NCI-H2227 (cell line): ENCODE results near the gene ANK3.

Experiments used
- DNase-seq: peaks from one replicate; lab custom pipeline; 2025; ENCODE audit not compliant: unreplicated experiment; lab: John Stamatoyannopoulos, UW

Gene ANK3

DNA sequence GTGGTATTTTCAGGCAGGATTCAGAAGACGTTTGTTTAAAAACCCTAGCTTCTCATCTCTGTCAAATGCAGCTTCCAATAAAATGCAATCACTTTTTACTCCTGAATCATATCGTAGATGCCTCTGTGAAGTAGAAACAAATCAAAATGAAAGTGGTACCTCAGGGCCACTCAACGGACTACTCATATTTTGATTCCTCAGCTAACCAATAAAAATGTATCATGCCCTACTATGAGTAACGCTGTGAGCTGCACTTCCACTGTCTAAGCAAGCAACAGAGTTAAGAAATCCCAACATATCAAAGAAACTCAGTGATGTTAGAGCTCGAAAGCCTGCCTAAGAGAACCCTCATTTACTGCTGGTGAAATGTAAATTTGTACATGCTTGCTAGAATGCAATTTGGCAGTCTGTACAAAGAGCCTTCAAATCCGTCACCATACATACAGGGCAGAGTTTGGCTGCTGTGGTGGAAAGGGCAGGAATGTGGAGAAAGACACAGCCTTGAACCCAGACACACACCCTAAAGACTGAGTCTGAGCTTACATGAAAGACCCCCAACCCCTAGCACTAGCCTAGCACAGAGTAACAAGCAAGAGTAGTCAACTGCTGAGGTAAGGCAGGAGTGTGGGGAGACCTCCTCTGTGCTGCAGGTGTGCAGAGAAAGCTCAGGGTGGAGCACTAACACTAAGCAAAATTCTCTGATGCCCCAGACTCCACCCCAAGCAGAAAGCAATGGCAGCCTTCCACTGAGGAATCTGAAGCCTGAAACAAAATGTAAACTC, 151.5 kb downstream of the ANK3 start:
- DNase-seq: no peak

DNA sequence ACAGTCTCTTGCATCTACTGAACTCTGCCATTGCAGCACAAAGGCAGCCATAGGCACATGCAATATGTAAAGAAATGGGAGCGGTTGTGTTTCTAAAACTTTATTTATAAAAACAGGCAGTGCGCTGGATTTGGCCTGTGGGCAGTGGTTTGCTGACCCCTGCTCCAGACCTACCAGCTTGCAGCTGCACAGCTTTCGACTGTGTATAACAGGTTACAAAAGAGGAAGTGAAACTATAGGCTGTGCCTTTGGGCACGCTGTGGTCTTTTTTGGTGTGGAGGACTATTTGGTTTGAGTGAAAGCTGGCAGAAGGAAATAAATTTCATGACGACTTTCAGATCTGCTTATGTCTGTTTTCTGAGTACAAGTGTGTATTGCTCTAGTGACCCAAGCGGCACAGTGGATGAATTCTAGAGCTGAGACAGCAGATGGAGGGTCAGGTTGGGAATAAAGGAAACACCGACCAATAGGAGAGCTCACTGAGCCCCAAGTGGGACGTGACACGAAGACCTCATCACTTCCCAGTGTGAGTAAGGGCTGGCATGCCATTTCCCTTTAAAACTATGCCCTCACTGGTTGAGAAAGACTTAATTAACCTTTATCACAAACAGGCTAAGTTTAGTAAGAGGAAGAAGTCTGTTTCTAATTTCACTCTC, 152.7 kb downstream of the ANK3 start:
- DNase-seq: peak; percentile 12

DNA sequence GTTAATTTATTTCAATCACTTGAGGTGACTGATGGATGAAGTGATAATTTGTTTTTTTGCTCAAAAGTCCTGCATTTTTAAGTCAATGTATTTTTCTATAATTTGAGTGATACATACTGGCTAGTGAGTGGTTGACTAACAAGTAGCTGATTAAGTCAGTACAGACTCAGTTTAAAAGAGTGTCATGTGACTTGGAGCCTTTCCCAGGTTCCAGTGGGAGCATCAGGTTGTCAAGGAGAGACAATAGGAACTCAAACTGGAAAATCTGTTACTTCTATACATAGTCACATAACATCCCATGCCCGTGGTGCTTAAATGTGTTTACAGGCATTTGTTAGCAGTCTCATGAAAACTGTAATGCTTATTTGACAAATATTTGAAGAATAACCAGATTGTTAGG, 154.7 kb downstream of the ANK3 start:
- no peak for DNase-seq

DNA sequence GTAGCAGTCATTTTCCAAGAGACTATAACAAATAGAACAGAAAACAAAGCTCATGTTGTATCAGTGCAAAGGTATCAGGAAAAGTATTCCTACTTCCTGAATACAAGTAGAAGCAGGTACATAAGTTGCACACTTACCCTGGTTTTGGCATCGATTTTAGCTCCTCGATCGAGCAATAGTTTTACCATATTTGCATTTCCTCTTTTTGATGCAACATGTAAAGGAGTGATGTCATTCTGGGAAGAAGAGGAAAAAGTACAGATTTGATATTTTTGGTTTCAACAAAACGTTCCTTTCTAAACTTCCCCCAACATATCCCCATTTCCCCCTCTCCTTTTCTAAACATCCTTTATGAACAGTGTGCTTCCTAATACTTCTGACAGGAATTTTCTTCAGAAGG, 155.1 kb downstream of the ANK3 start:
- DNase-seq: no peak

DNA sequence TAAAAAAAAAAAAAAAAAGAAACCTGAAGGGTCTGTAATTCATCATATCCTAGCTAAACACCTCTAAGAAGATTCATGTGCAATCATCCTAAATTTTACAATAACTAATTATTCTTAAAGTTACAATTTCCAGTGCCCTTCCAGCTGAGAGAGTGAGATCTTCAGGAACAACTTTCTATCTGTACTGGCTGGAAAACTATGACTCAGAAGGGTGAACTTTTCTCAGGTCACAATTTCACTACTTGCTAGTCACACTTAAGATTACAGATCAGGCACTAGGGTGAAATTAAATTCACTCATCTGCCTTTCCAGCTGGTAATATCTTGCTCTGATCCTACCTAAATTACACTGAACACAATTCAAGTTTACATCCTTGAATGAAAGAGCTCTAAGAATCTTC, 158.8 kb downstream of the ANK3 start:
- DNase-seq: no peak

DNA sequence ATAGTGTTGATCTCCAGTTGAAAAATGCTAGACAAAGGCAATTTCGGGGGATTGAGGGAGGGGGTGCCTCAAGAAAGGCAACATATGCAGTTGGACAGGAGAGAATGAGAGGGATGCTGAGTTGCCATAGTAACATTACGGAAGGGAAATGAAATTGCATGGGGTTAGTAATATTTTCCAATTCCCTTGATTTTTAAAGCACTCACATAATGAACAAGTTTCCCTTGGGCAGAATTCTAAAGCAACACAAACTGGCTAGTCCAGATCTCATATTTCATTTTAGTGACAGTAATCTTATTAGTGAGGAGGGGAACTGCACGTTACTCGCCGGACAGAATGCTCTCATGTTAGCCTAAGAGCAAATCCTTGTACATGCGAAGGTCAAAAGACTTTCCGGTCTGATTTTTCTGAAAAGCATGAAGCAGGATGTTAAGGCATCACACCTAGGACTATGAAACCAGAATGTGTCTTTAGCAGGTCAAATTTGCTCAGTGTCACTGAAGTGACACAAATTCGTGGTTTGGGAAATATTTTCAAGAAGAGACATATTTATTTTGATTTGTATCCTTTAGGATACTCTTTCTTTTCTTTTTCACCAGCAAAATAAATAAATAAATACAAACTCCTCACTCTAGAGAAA, 165.5 kb downstream of the ANK3 start:
- DNase-seq: no peak

DNA sequence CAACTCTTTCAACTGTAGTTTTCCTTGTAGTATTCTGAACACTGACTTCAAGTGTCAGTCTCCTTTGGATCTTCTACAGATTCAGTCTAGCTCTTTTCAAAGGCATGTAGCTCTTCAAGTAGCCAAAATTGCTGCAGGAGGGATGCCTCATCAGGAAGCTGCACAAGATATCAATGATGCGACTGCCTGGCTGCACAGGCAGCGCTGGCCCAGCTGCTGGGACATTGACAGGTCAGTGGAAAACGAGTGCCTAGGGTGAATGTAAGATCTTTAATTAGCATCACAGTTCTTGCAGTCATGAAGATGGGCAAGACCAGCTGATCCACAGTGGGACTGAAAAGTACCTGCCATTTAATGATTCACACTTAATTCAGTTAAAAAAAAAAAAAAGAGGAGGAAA, 167.6 kb downstream of the ANK3 start:
- DNase-seq: no peak

DNA sequence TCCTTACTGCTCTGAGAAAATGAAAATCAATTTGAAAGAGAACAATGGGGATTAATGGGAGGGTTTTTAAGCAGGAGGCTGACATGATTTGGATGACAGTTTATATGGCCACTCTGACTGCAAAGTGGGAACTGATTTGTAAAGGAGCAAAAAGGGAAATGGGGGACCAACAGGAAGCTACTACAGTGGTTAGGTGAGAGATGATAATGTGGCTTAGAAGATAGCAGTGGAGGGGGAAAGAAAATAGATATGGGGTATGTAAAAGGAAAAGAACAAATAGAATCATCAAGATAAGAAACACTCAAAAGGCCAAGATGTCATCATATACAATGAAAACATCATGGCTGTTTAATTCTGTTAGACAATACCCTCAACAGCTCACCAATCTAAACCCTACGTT, 177.5 kb downstream of the ANK3 start:
- DNase-seq: no peak

DNA sequence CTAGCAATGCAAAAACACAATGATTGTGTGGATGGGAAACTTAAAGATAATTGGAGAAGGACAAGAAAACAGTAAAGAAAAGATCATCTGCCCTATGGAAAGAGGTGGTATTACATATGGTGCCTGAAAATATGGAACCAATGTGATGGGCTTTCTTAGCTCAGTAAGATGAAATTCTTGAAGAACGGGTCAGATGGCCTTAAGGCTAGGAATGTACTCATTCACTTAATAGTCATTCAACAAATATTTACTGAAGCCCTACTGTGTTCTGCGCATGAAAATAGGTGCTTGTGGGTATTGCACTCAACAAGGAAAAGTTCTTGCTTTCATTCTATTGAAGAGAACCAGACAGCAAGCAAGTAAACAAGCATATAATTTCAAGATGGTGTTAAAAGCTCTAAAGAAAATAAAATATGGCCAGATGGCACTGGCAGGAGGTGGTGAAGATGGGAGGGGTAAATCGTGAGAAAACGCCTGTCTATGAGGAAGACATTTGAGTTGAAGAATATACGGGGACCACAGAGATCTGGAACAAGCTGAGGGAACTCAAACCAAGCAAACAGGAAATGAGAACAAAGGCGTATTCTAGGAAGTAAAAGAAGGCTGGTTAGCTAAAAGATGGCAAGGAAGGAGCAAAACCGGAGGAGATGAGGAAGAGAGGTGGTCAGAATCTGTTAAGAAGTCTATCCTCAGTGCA, 179.7 kb downstream of the ANK3 start:
- DNase-seq: no peak

DNA sequence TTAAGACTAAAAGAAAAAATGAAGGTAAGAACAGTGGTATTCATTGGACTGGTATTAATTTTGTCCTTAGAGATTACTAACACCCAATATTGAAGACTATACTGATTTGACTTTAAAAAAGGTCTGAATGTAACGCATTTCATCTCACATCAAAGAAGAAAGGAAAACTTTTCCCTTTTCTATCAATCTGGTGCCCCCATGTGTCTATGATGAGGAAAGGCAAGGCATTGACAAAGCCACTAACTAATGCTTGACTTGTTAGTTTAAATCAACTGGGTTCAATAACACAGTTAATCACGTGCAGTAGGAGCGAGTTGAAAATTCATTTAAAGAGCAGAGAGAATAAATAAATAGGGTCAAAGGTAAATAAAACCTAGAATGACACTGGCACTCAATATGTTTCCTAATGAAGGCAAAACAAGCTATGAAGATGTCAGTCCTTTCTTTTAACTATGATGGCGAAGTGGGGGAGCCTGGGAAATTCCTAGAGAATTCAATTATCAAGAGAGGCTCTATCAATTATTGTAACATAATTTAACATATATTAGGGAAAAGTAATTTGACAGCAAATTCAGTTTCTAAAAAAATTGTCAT, 180.9 kb downstream of the ANK3 start:
- peak; percentile 29 for DNase-seq

DNA sequence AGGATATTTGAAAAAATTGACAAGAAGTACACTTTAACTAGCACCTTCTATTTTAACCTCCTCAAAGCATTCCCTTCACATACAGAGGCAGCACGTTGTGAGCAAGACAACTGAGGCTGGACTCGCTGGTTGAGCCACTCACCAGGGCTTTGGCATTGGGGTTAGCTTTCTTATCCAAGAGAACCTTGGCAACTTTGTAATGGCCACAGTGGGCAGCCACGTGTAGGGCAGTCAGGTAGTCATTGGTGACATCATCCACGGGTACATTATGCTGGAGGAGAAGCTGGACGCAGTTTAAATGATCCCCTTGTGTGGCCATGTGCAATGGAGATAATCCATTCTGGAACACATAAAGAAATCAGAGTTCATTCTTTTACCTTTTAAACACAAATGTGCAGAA, 181.8 kb downstream of the ANK3 start:
- DNase-seq: no peak

DNA sequence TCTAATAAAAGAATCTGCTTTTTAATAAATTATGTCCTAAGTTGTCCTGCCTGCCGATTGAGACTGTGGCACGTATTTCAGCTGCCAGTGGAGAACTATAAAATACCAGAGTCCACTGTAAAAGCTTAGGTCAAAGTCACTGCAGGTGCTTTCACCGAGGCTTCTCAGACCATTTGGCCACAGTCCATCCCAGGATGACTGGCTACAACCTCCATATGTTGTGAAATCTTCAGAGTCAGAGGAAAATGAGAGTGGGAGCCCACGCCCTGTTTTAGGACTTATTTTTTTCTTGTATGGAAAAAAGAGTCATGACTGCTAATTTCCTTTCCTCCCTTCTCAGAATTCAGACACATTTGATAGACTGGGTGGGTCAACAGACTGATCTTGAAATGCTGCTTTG, 182.9 kb downstream of the ANK3 start:
- no peak for DNase-seq

DNA sequence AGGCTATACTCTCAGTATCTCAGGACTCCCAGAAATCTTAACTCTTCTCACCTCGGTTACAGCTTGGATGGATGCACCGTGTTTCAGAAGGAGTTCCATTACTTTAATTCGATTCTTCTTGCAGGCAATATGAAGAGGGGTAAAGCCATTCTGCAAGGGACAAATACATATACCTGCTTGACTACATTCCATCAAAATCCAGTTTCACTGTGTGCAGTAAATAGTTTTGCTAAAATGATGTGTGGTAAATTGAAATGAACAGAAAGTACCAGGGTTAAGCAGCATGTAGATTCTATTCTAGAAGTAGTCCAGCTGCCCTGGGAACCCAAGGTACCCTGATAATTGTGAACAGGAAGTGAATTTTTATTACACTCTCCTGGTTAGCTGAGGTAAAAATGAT, 183.9 kb downstream of the ANK3 start:
- DNase-seq: no peak

DNA sequence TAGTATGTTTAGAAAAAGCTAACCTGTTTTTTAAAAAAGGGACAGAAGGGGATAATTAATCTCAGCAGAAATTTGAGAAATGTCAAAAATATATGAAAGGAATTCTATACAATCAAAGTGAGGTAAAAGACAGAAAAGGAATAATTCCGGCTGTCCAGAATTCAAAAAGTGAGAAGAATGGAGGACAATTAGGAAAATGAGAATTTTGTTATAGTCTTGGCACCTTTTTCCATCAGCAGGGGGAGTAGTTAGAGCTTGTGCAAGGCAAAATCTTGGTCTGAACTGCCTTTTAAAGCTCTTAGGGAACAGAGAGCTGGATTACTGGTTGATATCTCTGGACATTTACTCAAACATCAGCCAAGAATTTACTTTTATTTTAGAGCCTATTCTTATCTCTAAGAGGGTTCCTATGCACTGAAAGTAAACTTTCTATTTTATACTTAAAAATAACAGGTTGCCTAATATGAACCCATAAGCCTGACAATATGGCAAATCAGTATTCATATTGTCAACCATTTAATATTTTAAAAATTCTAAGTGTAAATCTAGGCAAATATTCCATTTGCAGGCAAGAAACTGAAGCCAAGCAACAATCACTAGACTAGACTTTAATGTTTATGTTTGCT, 185.6 kb downstream of the ANK3 start:
- DNase-seq: peak; percentile 34

DNA sequence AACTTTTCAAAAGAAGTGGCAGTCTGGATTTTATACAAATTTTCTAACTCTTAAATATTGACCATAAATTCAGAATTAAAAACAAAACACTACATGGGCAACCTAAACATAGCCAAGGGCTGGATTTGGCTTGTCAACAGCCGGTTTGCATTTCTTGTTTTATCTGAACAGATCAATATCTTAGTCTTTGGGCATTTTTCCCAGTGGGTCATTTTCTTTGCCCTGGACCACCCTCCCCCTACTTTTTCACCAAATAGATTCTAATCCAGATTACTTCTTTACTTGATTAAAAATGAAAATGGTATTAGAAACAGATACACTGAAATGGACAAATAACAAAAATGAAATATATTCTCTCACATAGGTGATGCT, 189.0 kb downstream of the ANK3 start:
- DNase-seq: no peak

DNA sequence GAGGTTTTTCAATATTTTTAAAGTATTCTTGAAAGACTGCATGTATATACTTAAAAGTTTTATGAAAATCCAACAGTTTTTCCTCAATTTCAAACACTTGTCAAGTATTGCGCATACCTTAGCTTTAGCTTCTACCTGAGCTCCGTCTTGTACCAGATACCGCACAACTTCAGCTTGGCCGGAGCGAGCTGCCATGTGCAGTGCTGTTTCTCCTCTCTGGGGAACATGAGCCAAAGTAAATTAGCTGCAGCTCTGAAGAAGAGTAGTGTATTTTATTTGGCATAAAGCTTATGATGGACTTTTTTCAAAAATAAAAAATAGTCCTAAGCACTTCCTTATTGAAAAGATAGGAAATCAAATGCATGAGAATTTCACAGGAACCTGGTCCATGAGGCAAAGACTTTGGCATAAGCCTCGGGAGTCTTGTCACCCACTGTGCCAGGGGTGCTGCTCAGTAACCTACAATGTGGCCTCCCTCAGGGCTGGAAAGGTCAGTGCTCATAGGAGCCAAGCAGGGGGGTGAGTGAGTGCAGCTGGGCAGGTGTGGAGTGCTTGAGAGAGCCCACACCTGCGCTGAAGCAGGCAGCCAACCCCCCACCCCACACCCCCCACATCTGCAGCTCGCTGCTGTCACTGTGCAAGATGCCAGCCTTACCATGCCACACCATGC, 189.5 kb downstream of the ANK3 start:
- no peak for DNase-seq

DNA sequence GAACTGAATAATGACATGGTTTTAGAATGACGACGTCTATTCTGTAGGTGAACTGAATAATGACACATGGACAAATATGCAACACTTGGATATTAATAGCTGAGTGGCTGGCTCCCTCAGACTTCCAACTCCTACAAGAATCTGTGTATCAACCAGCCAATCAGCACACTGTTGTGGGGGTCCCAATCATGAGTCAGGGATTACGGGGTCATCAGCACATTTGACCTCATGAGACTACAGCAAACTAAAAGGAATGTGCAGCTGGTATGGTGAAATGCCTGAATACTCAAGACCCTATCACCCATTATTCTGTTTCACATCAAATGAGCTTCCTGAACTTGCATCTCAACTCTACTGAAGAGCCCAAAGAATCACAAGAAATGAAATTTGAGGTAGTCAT, 192.5 kb downstream of the ANK3 start:
- no peak for DNase-seq

DNA sequence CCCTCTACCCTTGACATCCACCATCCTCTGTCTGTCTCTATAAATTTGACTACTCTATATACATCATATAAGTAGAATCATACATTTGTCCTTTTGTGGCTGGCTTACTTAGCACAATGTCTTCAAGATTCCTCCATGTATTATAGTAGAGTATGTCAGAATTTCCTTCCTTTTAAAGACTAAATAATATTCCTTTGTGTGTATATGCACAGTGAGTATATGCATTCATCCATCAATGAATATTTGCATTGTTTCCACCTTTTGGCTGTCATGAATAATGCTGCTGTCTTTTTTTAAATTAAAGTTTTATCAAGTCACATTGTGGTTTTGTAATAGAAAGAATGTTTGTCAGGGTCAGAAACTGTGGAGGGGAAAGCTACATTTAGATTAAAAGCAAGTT, 195.3 kb downstream of the ANK3 start:
- no peak for DNase-seq

DNA sequence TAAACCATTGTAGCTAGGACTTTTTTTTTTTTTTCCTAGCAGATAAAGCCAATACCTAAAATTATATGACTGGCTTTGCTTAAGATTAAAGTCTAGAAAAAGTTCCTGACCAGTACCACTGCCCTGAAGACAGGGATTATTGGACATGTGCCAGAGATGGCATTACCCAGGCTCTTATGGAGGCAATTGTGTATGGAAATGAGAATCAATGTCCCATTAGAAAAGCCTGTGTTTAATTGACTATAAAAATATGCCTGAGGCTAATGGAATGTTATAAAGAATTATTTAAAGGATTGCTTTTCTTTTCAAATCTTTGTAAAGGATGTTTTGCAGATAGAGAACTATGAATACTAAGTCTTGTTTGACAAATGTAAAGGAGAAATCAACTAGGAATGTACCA, 196.7 kb downstream of the ANK3 start:
- DNase-seq: no peak

DNA sequence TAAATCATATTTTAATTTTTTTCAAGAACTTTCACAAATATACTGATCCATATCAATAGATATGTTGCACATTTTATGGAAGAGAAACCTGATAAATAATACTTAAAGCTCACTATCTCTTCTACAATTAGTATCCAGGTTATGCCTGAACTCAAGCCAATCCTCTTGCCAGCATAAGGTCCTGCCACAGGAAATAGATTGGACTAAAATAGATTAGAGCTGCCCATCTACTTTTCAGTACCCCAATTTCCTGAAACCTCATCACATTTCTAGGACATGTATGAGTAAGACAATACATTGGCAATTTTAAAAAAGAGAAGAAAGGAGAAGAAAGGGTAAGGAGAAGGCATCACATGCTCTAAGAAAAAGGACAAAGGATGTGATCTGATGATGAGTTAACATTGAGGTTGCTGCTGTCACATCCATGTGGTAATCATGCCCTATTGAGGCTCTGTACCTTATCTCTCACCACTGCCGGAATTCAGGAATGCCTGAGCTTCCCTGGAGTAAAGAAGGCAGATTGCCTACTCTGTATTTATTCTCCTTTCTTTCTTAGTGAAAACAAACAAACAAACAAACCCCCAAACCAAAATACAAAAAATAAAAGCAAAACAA, 199.7 kb downstream of the ANK3 start:
- DNase-seq: no peak
